Activated CD4-positive, alpha-beta T cell treated with anti-CD3 and anti-CD28 coated beads for 36 hours (primary cell): ENCODE results near the gene ARHGEF4. TPM values are rescaled to one million over a fixed set of nuclear protein-coding genes. Genes with fewer than 3 reads are reported as not detected.

Experiments
- ATAC-seq: fragments of 200-7000 bp; cut with Tn5 transposase; one replicate; pipeline ENCODE4 v1.10.0; 2021; ENCODE audit warnings: mild to moderate bottlenecking, moderate library complexity
- CTCF ChIA-PET: fragments of 350-600 bp; sonication (Branson Sonifier 250); formaldehyde crosslinking; loops from one replicate; lab custom pipeline; 2021; ENCODE audit warnings: antibody characterized with exemption; lab: Charles Lee
- POLR2A ChIA-PET: fragments of 350-600 bp; sonication (Branson Sonifier 250); formaldehyde crosslinking; loops from one replicate; lab custom pipeline; 2021; ENCODE audit warnings: antibody characterized with exemption, inconsistent platforms; lab: Charles Lee
- DNase-seq: peaks from one replicate; pipeline ENCODE4 v3.0.0-alpha.2; 2020
- H3K27ac Mint-ChIP-seq: one replicate; pipeline ENCODE4 v1.8.0; 2021; ENCODE audit warnings: mixed read lengths
- H3K27me3 Mint-ChIP-seq: one replicate; pipeline ENCODE4 v1.8.0; 2021; ENCODE audit warnings: mixed read lengths
- H3K36me3 Mint-ChIP-seq: one replicate; pipeline ENCODE4 v1.8.0; 2021; ENCODE audit warnings: low read depth, mixed read lengths
- H3K4me1 Mint-ChIP-seq: one replicate; pipeline ENCODE4 v1.8.0; 2021; ENCODE audit warnings: mixed read lengths
- H3K4me3 Mint-ChIP-seq: one replicate; pipeline ENCODE4 v1.8.0; 2021; ENCODE audit warnings: mild to moderate bottlenecking, moderate library complexity, mixed read lengths
- H3K9me3 Mint-ChIP-seq: one replicate; pipeline ENCODE4 v1.8.0; 2021; ENCODE audit warnings: low read depth, mixed read lengths
- intact Hi-C, 2 experiments: fragments of 100-400 bp; cut with DNase I in 1 of 2; cut with micrococcal nuclease in 1 of 2; formaldehyde crosslinking; loops; one replicate each; pipeline versions ENCODE4 v1.14.2 to v1.15.1; 2022 to 2024; cut with DNase I, micrococcal nuclease
- total RNA-seq, 2 experiments: library from RNA; stranded (reverse); gene quantifications; one replicate each; pipeline ENCODE4 v1.2.3, GENCODE V29; 2021

The ARHGEF4 gene
- total RNA-seq, 2 experiments from 2014 or later: 1.2 to 1.9 TPM

DNA sequence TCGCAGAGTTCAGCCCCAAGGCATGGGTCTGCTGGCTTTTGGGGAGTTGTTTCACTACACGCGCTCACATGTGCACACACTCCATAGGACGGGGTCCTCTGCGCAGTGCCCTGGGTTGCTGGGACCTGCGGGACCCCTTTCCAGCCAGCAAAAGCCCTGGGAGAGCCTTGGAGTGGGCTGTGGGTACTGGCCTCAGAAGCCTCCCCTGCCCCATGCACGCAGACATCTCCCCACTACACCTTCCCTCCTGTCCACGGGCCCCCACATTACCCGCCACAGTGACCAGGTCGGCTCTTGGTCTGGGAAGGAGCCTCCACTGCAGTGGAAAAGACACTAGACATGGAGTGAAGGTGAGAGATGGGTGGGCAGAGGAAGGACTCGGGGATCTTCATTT, 208.0 kb downstream of the ARHGEF4 start:
- Mint-ChIP-seq H3K9me3 (no peaks in the 10 kb centered on the region), H3K36me3 (peaks cover 17% of the 10 kb centered on the region), H3K4me3 (no peak overlapping the region), H3K27me3 (no peaks in the 10 kb centered on the region), H3K27ac (no peak overlapping the region), H3K4me1 (peaks cover 24% of the 10 kb centered on the region)
- no peak for ATAC-seq
- no peak for DNase-seq
- intact Hi-C loops: no loop called here
- ChIA-PET CTCF (no interaction called here), POLR2A (no interaction called here)

DNA sequence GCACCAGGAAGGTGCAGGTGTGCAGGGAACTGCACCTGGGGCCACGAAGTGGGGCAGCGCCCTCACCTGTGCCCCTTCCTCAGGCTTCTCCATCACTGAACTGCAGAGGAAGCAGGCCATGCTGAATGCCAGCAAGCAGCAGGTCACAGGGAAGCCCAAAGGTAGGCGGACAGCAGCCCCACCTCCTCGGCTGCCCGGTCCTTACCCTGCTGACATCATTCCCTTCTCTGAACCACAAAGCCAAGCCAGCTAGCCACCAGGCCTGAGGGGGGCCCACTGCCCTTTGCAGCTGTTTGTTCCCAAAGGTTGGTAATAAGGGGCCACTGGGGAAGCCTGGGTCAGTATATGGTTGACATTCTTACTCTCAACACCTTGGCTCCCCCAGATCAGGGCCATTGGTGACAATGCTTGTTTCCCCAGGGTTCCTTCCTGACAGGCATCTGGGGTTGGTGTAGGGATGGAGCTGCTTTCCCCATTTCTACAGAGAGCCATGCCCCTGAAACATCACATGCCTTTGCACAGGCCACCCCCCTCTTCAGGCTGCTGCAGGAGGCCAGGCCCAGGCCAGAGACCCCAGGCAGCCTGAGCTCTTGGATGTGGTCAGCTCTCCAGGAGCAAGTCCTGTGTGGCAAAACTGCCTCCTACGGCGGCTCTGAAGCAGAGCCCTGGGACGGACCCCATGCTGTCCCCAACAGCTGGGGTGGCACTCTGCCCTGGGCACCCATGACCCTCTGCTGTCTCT, 208.7 kb downstream of the ARHGEF4 start:
- peaks cover 22% of the 10 kb centered on the region for H3K36me3 Mint-ChIP-seq
- H3K27ac Mint-ChIP-seq: no peak overlapping the region
- CTCF ChIA-PET: no interaction called here
- DNase-seq (no peak), ATAC-seq (no peak)
- no peak overlapping the region for H3K4me3 Mint-ChIP-seq
- intact Hi-C loops: no loop called here
- H3K9me3 Mint-ChIP-seq: no peaks in the 10 kb centered on the region
- POLR2A ChIA-PET: interaction anchor here (0.6 kb wide), 1 partner anchor 20 kb away, joined by 7 read pairs; no protein-coding TSS in a partner anchor
- no peaks in the 10 kb centered on the region for H3K27me3 Mint-ChIP-seq
- peaks cover 20% of the 10 kb centered on the region for H3K4me1 Mint-ChIP-seq

DNA sequence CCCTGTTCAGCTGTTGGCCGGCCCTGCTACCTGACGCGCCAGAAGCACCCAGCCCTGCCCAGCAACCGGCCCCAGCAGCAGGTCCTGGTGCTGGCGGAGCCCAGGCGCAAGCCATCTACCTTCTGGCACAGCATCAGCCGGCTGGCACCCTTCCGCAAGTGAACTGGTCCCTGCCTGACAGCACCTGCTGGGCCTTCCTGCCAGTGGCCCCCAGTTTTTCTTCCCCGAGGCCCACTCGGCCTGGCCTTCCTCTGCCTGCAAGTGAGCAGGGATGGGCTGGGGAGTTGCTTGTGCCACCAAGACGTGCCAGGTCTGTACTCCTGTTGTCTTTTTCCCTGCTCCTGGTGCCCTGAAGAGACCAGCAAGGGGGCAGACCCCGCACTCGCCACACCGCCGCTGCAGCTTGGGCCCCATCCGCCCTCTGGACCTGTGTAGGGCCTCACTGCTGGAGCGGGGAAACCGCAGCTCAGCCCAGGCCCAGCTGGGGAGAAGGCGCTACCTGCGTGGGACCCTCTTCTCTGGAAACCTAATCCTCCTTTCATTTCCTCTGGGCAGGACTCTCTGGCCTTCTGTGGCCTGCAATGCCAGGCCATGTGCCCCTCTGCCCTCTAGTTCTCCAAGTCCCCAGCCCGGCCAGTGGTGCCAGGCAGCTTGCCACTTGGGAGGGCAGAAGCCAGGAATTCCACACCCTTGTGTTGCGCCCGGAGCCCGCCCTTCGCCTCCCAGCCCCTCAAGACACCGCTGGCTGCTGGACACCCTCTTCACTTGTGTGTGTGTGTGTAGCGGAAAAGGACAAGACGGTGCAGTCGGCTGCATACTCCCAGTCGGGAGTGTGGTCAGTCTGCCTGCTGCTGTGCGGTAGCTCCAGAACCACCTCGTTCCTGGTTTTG, 209.6 kb downstream of the ARHGEF4 start:
- ATAC-seq: no peak
- Mint-ChIP-seq H3K27me3 (no peaks in the 10 kb centered on the region), H3K36me3 (peaks cover 22% of the 10 kb centered on the region), H3K9me3 (no peaks in the 10 kb centered on the region), H3K4me3 (no peak overlapping the region), H3K4me1 (peaks cover 12% of the 10 kb centered on the region), H3K27ac (no peak overlapping the region)
- intact Hi-C loops: no loop called here
- no peak for DNase-seq
- CTCF ChIA-PET: no interaction called here
- POLR2A ChIA-PET: interaction anchor here (0.6 kb wide), 1 partner anchor 19 kb away, joined by 7 read pairs; no protein-coding TSS in a partner anchor

DNA sequence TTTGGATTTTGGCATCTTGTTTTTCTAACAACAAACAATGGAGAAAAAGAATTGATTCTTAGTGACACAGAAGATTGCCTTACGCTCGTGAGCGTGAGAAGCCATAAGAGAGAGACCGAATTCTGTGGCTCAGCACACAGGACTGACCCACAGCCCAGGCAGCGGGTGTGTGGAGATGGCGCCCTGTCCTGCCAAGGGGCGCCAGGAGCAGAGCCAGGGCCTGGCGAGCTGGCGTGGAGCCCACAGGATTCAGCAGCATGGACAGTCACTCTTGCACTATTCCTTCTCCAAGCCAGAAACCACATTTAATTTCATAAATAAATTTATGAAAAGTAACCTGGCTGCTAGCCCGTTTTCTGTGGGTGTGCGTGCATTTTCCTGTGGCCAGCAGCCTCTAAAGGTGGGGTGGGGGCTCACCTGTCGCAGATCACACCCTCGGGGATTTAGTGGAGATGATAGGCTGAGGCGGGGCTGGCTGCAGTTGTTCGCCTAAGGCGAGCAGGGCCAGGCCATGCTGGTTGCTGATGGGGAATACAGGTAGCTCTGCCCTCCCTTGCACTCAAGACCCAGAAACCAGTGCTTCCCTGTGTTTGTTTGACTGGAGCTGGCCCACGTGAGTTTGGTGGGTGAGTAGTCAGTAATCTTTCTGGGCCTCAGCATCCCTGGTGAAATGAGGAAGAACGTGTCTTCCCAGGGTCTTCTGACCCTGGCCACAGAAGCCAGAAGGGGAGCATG, 210.4 kb downstream of the ARHGEF4 start:
- intact Hi-C loops: no loop called here
- ChIA-PET CTCF (no interaction called here), POLR2A (no interaction called here)
- no peak for ATAC-seq
- Mint-ChIP-seq H3K36me3 (peaks cover 29% of the 10 kb centered on the region), H3K4me1 (peaks cover 4% of the 10 kb centered on the region), H3K27me3 (no peaks in the 10 kb centered on the region), H3K4me3 (no peak overlapping the region), H3K27ac (no peak overlapping the region), H3K9me3 (no peaks in the 10 kb centered on the region)
- DNase-seq: no peak

DNA sequence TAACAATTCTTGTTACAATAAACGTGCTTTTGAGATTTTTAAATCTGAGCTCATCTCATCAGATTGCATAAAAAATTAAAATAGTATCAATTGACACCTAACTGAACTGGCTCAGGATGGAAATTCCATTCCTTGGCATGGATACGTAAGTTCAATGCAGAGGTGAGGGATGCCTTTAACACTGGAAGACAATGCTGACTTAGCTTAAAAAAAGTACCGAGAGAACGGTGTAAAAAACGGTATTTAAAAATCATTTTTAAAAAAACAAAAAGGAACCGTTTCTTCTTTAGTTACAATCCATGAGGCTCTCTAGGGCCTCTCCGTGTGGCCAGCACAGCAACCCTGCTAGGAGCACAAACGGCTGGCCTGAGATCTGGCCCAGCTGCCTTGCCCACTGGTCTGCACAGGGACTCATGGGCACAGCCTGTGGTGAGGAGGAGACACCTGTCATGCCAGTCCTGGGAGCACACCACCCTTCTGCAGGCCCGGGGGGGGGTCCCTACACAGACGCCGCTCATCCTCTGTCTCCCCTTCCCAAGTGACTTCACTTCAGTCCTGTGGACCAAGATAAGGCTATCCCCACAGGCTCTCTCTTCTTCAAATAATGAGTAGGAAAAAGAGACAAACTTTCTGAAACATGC, 211.3 kb downstream of the ARHGEF4 start:
- no peaks in the 10 kb centered on the region for H3K27me3 Mint-ChIP-seq
- no peaks in the 10 kb centered on the region for H3K4me1 Mint-ChIP-seq
- no peak for DNase-seq
- POLR2A ChIA-PET: no interaction called here
- ATAC-seq: no peak
- intact Hi-C loops: no loop called here
- H3K27ac Mint-ChIP-seq: no peak overlapping the region
- H3K4me3 Mint-ChIP-seq: no peak overlapping the region
- CTCF ChIA-PET: no interaction called here
- peaks cover 36% of the 10 kb centered on the region for H3K36me3 Mint-ChIP-seq
- H3K9me3 Mint-ChIP-seq: no peaks in the 10 kb centered on the region

DNA sequence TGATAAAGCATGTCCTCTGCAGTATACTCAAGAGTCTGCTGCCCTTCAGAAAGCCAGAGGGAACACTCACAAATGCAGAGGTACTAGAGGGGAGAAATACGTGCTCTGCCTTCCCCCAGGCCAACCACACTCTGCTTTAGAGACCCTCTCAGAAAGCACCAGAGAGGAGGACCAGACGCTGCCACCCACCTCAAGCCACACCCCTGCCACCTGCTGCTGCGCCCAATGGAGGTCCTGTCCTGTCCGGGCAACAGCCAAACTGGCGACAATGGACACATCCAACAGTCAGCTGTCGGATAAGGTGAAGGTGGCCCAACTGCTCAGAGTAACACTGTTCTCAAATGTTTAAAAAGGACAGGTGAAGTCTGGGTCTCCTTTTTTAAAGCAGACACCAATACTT, 211.9 kb downstream of the ARHGEF4 start:
- no peak for DNase-seq
- no peaks in the 10 kb centered on the region for H3K4me1 Mint-ChIP-seq
- ATAC-seq: no peak
- ChIA-PET POLR2A (interaction anchor here (0.5 kb wide), 1 partner anchor 24 kb away, joined by 3 read pairs; no protein-coding TSS in a partner anchor), CTCF (no interaction called here)
- peaks cover 39% of the 10 kb centered on the region for H3K36me3 Mint-ChIP-seq
- intact Hi-C loops: no loop called here
- H3K27me3 Mint-ChIP-seq: no peaks in the 10 kb centered on the region
- no peak overlapping the region for H3K27ac Mint-ChIP-seq
- H3K4me3 Mint-ChIP-seq: no peak overlapping the region
- H3K9me3 Mint-ChIP-seq: no peaks in the 10 kb centered on the region

DNA sequence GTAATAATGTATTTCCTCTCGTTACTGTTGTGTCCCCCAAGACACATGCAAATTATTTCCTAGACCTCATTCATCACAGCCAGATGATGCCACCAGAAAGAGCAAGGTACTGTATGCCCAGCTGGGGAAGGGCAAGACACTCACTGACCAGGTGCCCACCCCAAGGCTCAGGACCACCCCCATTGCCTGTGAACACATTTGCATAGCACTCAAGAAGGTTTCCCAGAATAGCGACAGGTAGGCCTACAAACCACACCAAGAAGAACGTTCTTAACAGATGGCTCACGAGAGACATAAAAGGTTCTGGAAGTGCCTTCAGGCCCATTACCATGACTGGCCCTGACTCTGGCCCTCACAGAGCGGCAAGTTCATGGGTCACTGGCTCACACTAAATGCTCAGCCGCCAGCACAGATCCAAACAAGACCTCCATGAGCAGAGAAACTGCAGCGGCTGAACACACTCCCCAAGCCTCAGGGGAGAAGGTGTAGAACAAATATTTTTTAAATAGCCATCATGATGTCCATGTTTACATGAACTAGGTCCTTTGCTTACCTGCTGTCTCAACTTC, 212.5 kb downstream of the ARHGEF4 start:
- H3K36me3 Mint-ChIP-seq: peaks cover 39% of the 10 kb centered on the region
- POLR2A ChIA-PET: interaction anchor here (0.5 to 0.6 kb wide), 2 partner anchors 23 to 90 kb away, joined by 3 read pairs; no protein-coding TSS in a partner anchor

DNA sequence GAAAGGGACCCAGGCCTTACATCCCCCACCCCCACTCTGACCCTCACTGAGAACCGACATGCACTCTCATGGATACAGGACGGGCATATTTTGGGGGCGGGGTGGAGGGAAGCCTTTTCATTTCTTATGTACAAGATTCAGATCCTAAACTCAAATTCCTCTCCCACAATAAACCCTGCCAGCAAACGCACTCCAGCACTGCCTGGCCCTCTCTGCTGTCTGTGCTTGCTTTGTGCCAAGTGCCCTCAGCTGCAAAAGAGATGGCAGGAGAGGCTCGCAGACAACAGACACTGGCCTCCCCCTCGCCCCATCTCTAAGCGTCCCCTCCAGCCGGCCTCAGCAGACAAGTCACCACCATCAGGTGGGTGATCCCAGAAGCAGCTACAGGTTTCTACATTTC, 214.2 kb downstream of the ARHGEF4 start:
- CTCF ChIA-PET: interaction anchor here (0.6 to 0.7 kb wide), 2 partner anchors 65 to 709 kb away, joined by 3 read pairs; a partner anchor contains a TSS
- Mint-ChIP-seq H3K9me3 (no peaks in the 10 kb centered on the region), H3K27me3 (no peaks in the 10 kb centered on the region), H3K4me3 (no peak overlapping the region), H3K4me1 (no peaks in the 10 kb centered on the region), H3K36me3 (peaks cover 54% of the 10 kb centered on the region), H3K27ac (no peak overlapping the region)
- POLR2A ChIA-PET: no interaction called here
- DNase-seq (no peak), ATAC-seq (no peak)
- intact Hi-C loops: no loop called here

More for the DNA sequence above, 212.5 kb downstream of the ARHGEF4 start:
- no peaks in the 10 kb centered on the region for H3K9me3 Mint-ChIP-seq
- H3K27me3 Mint-ChIP-seq: no peaks in the 10 kb centered on the region
- peak overlapping the region; percentile 3 for H3K27ac Mint-ChIP-seq
- no peaks in the 10 kb centered on the region for H3K4me1 Mint-ChIP-seq
- CTCF ChIA-PET: no interaction called here
- H3K4me3 Mint-ChIP-seq: no peak overlapping the region
- DNase-seq: no peak
- intact Hi-C loops: no loop called here
- no peak for ATAC-seq

DNA sequence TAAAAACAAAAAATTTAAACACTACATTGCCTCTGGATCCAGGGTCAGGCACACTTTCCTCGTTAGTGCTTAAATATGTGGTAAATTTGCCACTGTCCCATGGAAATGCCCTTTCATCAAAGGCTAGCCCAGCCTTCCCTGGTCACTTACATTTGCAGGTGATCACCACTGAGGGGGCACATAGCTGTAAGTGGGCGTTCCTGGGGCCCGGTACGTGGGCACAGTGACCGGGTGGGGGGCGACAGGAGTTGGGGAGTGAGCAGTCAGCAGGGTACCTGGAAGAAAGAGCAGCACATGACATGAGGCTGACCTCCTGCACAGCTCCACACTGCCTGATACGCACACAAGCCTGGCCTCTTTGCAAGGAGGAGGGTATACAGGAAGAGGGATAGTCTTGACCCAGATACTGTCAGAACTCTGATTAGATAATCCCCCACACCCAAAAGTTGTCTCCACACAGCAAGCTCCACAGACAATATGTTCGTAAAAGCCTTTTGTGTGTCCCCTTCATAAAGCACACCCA, 216.1 kb downstream of the ARHGEF4 start:
- intact Hi-C loops: no loop called here
- no peak for ATAC-seq
- Mint-ChIP-seq H3K4me3 (no peak overlapping the region), H3K36me3 (peaks cover 61% of the 10 kb centered on the region), H3K9me3 (no peaks in the 10 kb centered on the region), H3K27me3 (no peaks in the 10 kb centered on the region), H3K4me1 (no peaks in the 10 kb centered on the region), H3K27ac (peak overlapping the region; percentile 4)
- DNase-seq: no peak
- ChIA-PET CTCF (no interaction called here), POLR2A (no interaction called here)

DNA sequence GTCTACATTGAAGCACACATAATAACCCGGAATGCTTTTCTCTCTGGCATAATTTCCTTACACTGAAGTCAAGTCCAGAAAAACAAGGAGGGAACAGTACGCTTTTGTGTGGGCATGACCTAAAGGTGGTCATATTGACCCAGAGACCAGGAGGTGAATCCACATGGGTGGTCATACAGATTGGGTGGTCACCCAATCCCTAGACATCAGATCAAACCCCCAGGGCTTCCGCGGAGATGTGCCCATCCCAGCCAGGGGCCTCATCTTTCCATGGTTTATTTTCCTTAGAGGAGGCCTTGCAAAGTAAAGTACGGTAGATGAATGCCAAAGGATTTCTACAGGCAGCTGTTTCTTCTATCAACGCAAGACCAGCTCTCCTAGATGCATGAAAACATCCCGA, 217.8 kb downstream of the ARHGEF4 start:
- CTCF ChIA-PET: no interaction called here
- ATAC-seq: no peak
- intact Hi-C loops: no loop called here
- no peak overlapping the region for H3K4me3 Mint-ChIP-seq
- peaks cover 4% of the 10 kb centered on the region for H3K4me1 Mint-ChIP-seq
- no peak overlapping the region for H3K27ac Mint-ChIP-seq
- H3K27me3 Mint-ChIP-seq: no peaks in the 10 kb centered on the region
- POLR2A ChIA-PET: no interaction called here
- no peak for DNase-seq
- no peaks in the 10 kb centered on the region for H3K9me3 Mint-ChIP-seq
- H3K36me3 Mint-ChIP-seq: peaks cover 58% of the 10 kb centered on the region
